Esophagus muscularis mucosa (tissue), 4 donors: ENCODE measurements around the gene PLD2. TPM values are rescaled to one million over a fixed set of nuclear protein-coding genes. Genes with fewer than 3 reads are reported as not detected.

Experiments
- DNase-seq: peaks from one replicate; pipeline ENCODE4 v3.0.0-alpha.2; 2017; ENCODE audit errors: extremely low spot score
- H3K27ac ChIP-seq, 4 donors: fragments of 200-600 bp; sonication (generic); replicated peaks in 1 of 4; 1 replicate in 3 of 4; 2 replicates in 1 of 4; pipeline ENCODE4 v1.5.1; 2016 to 2019; ENCODE audit warnings: mild to moderate bottlenecking in 1 of 4
- H3K27me3 ChIP-seq, 4 donors: fragments of 200-600 bp; sonication (generic); one replicate each; pipeline versions ENCODE4 v1.5.1 to v1.6.0; 2016 to 2019
- H3K36me3 ChIP-seq, 4 donors: fragments of 200-600 bp; sonication (generic); one replicate each; pipeline ENCODE4 v1.5.1; 2016 to 2019
- H3K4me1 ChIP-seq, 4 donors: fragments of 200-600 bp; sonication (generic); one replicate each; pipeline ENCODE4 v1.5.1; 2016 to 2019
- H3K4me3 ChIP-seq, 4 donors: fragments of 200-600 bp; sonication (generic); 1 replicate in 2 of 4; 2 replicates in 2 of 4; pipeline ENCODE4 v1.5.1; 2016 to 2019; ENCODE audit warnings: mild to moderate bottlenecking in 4 of 4, moderate library complexity in 1 of 4
- H3K9me3 ChIP-seq, 4 donors: fragments of 200-600 bp; sonication (generic); 1 replicate in 3 of 4; 2 replicates in 1 of 4; pipeline ENCODE4 v1.5.1; 2016 to 2019
- CTCF ChIP-seq, 3 experiments: fragments of 200-600 bp in 2 of 3; fragments of 450-650 bp in 1 of 3; sonication (generic) in 2 of 3; IDR thresholded peaks; one replicate each; pipeline ENCODE4 v1.5.1; 2017 to 2019; ENCODE audit warnings: antibody characterized with exemption in 3 of 3, mild to moderate bottlenecking in 2 of 3, moderate library complexity in 1 of 3
- EP300 ChIP-seq: sonication (generic); formaldehyde crosslinking; IDR thresholded peaks from one replicate; pipeline ENCODE4 v1.6.1; 2017; ENCODE audit warnings: antibody characterized with exemption
- POLR2A ChIP-seq: fragments of 450-650 bp; IDR thresholded peaks from one replicate; pipeline ENCODE4 v1.6.1; 2017; ENCODE audit warnings: antibody characterized with exemption, moderate library complexity, mild to moderate bottlenecking, low read depth
- POLR2AphosphoS5 ChIP-seq, 2 donors: sonication (generic); formaldehyde crosslinking; IDR thresholded peaks; one replicate each; pipeline ENCODE4 v1.6.1; 2017; ENCODE audit warnings: antibody characterized with exemption in 2 of 2
- WGBS: methylation state at CpG from one replicate; pipeline ENCODE4 v1.1.5; 2018; 5-methylcytosine and 5-hydroxymethylcytosine counted together
- intact Hi-C: fragments of 100-400 bp; cut with DNase I; formaldehyde crosslinking; loops from one replicate; pipeline ENCODE4 v1.15.1; 2023
- total RNA-seq, 4 donors: library from RNA; depleted of rRNA; stranded (reverse); fragments of >200 nt; gene quantifications; one replicate each; pipeline versions ENCODE4 v1.1.0 to v1.2.1, GENCODE V29; 2016

The PLD2 gene
- total RNA-seq, 4 donors from 2014 or later: 9.6 to 15.2 (median 12.0) TPM

- TF ChIP-seq POLR2AphosphoS5 (IDR thresholded peaks at IDR 0.05) (no peak), EP300 (no peak), POLR2A (no peak), CTCF (IDR thresholded peaks at IDR 0.05) (no peak)
- H3K36me3 ChIP-seq: peaks cover 7 to 32% (median 14%) of the 10 kb centered on the region in 4 donors
- DNase-seq: no peak
- H3K4me1 ChIP-seq: peaks cover 10 to 26% (median 22%) of the 10 kb centered on the region in 4 donors
- intact Hi-C loops: loop anchor here (5.0 kb wide), 1 partner anchor 75 kb away; no protein-coding TSS in a partner anchor
- H3K4me3 ChIP-seq: peak overlapping the region; percentile 84 to 97 (median 91)
- WGBS: 28% methylated on average over 30 of the region's 32 CpGs
- no peaks in the 10 kb centered on the region for H3K27me3 ChIP-seq
- H3K27ac ChIP-seq: peak overlapping the region; percentile 76 to 84 (median 82)
- H3K9me3 ChIP-seq: no peaks in the 10 kb centered on the region
Measured at GRCh38 chr17:4807605-4808377, 839 bp downstream of the PLD2 start.

GRCh38 chr17:4808378-4808767 is 1.4 kb downstream of the PLD2 start:
- TF ChIP-seq POLR2A (no peak), EP300 (no peak), CTCF (IDR thresholded peaks at IDR 0.05) (no peak), POLR2AphosphoS5 (IDR thresholded peaks at IDR 0.05) (no peak)
- no peaks in the 10 kb centered on the region for H3K9me3 ChIP-seq
- H3K27ac ChIP-seq: no peak overlapping the region
- 54% methylated on average over 4 of the region's 6 CpGs for WGBS
- H3K36me3 ChIP-seq: peaks cover 7 to 32% (median 14%) of the 10 kb centered on the region in 4 donors
- intact Hi-C loops: loop anchor here (5.0 kb wide), 1 partner anchor 74 kb away; no protein-coding TSS in a partner anchor
- H3K4me1 ChIP-seq: peaks cover 10 to 26% (median 22%) of the 10 kb centered on the region in 4 donors
- H3K4me3 ChIP-seq: peak overlapping the region in 2 of 4 donors; percentile 88 to 94
- no peak for DNase-seq
- H3K27me3 ChIP-seq: no peaks in the 10 kb centered on the region

GRCh38 chr17:4810696-4811290 is 3.8 kb downstream of the PLD2 start:
- H3K27ac ChIP-seq: no peak overlapping the region
- H3K4me3 ChIP-seq: no peak overlapping the region
- intact Hi-C loops: no loop called here
- H3K27me3 ChIP-seq: no peaks in the 10 kb centered on the region
- no peak for DNase-seq
- peaks cover 12 to 46% (median 24%) of the 10 kb centered on the region in 4 donors for H3K36me3 ChIP-seq
- no peak for TF ChIP-seq POLR2AphosphoS5 (IDR thresholded peaks at IDR 0.05)
- 79% methylated on average over 13 of the region's 13 CpGs for WGBS
- peaks cover 10 to 26% (median 22%) of the 10 kb centered on the region in 4 donors for H3K4me1 ChIP-seq
- no peaks in the 10 kb centered on the region for H3K9me3 ChIP-seq

- Histone ChIP-seq H3K27ac (no peak overlapping the region), H3K27me3 (no peaks in the 10 kb centered on the region), H3K4me1 (peaks cover 10 to 20% (median 16%) of the 10 kb centered on the region in 4 donors), H3K36me3 (peaks cover 17 to 53% (median 30%) of the 10 kb centered on the region in 4 donors), H3K9me3 (no peaks in the 10 kb centered on the region), H3K4me3 (no peak overlapping the region)
- WGBS: 93% methylated on average over 12 of the region's 12 CpGs
- intact Hi-C loops: no loop called here
- no peak for TF ChIP-seq CTCF (IDR thresholded peaks at IDR 0.05)
- TF ChIP-seq POLR2A: no peak
- no peak for TF ChIP-seq EP300
- TF ChIP-seq POLR2AphosphoS5 (IDR thresholded peaks at IDR 0.05): no peak
- DNase-seq: no peak
Measured at GRCh38 chr17:4811471-4811870, 4.5 kb downstream of the PLD2 start.

- Histone ChIP-seq H3K36me3 (peaks cover 25 to 65% (median 41%) of the 10 kb centered on the region in 4 donors), H3K27ac (no peak overlapping the region), H3K27me3 (no peaks in the 10 kb centered on the region), H3K4me3 (no peak overlapping the region), H3K9me3 (no peaks in the 10 kb centered on the region), H3K4me1 (peaks cover 10 to 14% (median 11%) of the 10 kb centered on the region in 4 donors)
- 95% methylated on average over 7 of the region's 7 CpGs for WGBS
- no peak for TF ChIP-seq POLR2A
- no peak for TF ChIP-seq CTCF (IDR thresholded peaks at IDR 0.05)
- no peak for TF ChIP-seq POLR2AphosphoS5 (IDR thresholded peaks at IDR 0.05)
- TF ChIP-seq EP300: no peak
- DNase-seq: no peak
- intact Hi-C loops: no loop called here
Measured at GRCh38 chr17:4812690-4813089, 5.7 kb downstream of the PLD2 start.
